Measurements from ENCODE around the gene IPO11.

- no peak for TF ChIP-seq MAZ (IDR thresholded peaks at IDR 0.05; ENCODE audit: borderline replicate concordance, low read depth, low read length)
- no peak for TF ChIP-seq CEBPB (IDR thresholded peaks at IDR 0.05; ENCODE audit: low read depth, low read length)
- TF ChIP-seq, protein P1, sequence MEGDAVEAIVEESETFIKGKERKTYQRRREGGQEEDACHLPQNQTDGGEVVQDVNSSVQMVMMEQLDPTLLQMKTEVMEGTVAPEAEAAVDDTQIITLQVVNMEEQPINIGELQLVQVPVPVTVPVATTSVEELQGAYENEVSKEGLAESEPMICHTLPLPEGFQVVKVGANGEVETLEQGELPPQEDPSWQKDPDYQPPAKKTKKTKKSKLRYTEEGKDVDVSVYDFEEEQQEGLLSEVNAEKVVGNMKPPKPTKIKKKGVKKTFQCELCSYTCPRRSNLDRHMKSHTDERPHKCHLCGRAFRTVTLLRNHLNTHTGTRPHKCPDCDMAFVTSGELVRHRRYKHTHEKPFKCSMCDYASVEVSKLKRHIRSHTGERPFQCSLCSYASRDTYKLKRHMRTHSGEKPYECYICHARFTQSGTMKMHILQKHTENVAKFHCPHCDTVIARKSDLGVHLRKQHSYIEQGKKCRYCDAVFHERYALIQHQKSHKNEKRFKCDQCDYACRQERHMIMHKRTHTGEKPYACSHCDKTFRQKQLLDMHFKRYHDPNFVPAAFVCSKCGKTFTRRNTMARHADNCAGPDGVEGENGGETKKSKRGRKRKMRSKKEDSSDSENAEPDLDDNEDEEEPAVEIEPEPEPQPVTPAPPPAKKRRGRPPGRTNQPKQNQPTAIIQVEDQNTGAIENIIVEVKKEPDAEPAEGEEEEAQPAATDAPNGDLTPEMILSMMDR (conservative IDR thresholded peaks at IDR 0.05; ENCODE audit: low read depth, low read length) = no peak
- no peak for TF ChIP-seq RAD21 (IDR thresholded peaks at IDR 0.05; ENCODE audit: low read length)
- TF ChIP-seq CHD1 (IDR thresholded peaks at IDR 0.05; ENCODE audit: low read depth, low read length) = no peak
Observed at GRCh38 chr5:62547945-62548630, 135.5 kb downstream of the IPO11 start.

Measured in IMR-90 (cell line).